ENCODE results near the gene WRAP53.

WRAP53 gene

GRCh38 chr17:7720125-7720524 lies 31.8 kb downstream of the WRAP53 start:
- DNase-seq (ENCODE audit: insufficient read length, low spot score) (no peak), FAIRE-seq (no peak)
- TF ChIP-seq POLR2A (IDR thresholded peaks at IDR 0.05; ENCODE audit: low read depth, low read length): no peak

- DNase-seq (ENCODE audit: insufficient read length, low spot score): no peak
- no peak for TF ChIP-seq POLR2A (IDR thresholded peaks at IDR 0.05; ENCODE audit: low read depth, low read length)
- no peak for FAIRE-seq
These were observed 33.3 kb downstream of the WRAP53 start for GRCh38 chr17:7721612-7722011.

- no peak for TF ChIP-seq POLR2A (IDR thresholded peaks at IDR 0.05; ENCODE audit: low read depth, low read length)
- no peak for DNase-seq (ENCODE audit: insufficient read length, low spot score)
- FAIRE-seq: no peak
These were observed 39.6 kb downstream of the WRAP53 start for GRCh38 chr17:7727886-7728285.

- DNase-seq (ENCODE audit: insufficient read length, low spot score) (no peak), FAIRE-seq (no peak)
- no peak for TF ChIP-seq POLR2A (IDR thresholded peaks at IDR 0.05; ENCODE audit: low read depth, low read length)
These were observed 41.5 kb downstream of the WRAP53 start for GRCh38 chr17:7729816-7730215.

DNA sequence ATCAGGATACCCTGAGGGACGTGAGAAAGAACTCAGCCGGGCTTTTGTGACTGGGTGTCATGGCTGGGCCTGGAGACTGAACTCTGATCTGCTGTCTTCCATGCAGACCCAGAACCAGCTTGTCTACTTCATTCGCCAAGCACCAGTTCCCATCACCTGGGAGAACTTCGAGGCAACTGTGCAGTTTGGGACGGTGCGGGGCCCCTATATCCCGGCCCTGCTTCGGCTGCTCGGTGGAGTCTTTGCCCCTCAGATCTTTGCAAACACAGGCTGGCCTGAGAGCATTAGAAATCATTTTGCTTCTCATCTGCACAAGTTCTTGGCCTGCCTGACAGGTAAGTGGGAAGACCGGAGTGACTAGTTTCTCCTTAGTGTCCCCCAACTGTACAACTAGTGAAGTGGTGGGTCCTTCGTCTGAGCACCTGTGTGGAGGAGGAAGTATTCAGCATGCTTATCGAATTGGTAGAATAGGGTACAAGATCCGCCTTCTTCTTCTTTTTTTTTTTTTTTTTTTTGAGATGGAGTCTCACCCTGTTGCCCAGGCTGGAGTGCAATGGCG lies 44.8 kb downstream of the WRAP53 start:
- FAIRE-seq: no peak

DNA sequence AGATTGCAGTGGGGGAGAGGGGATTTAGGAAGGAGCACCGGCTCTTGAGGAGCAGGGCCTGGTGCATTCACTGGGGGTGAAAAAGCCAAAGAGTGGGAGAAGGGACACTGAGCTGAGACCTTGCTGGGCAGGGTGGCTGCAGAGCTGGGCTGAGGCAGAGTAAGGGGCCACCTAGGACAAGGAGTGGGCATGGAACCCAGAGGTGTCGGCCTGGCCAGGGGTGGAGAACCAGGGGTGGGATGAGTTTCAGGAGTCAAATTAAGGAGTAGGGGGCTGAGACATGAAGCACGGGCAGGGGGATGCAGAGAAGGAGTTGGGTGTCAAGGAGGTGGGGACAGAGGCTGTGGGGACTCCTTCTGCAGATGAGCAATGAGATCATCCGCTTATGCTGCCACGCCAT lies 49.3 kb downstream of the WRAP53 start:
- TF ChIP-seq POLR2A (IDR thresholded peaks at IDR 0.05; ENCODE audit: low read depth, low read length): no peak
- FAIRE-seq: no peak

More for the DNA sequence above, 44.8 kb downstream of the WRAP53 start:
- TF ChIP-seq POLR2A (IDR thresholded peaks at IDR 0.05; ENCODE audit: low read depth, low read length): no peak
- no peak for DNase-seq (ENCODE audit: insufficient read length, low spot score)

GRCh38 chr17:7739746-7740145 lies 51.5 kb downstream of the WRAP53 start:
- DNase-seq (ENCODE audit: insufficient read length, low spot score): no peak
- TF ChIP-seq POLR2A (IDR thresholded peaks at IDR 0.05; ENCODE audit: low read depth, low read length): no peak
- FAIRE-seq: no peak

More for the DNA sequence above, 49.3 kb downstream of the WRAP53 start:
- DNase-seq (ENCODE audit: insufficient read length, low spot score): no peak

DNA sequence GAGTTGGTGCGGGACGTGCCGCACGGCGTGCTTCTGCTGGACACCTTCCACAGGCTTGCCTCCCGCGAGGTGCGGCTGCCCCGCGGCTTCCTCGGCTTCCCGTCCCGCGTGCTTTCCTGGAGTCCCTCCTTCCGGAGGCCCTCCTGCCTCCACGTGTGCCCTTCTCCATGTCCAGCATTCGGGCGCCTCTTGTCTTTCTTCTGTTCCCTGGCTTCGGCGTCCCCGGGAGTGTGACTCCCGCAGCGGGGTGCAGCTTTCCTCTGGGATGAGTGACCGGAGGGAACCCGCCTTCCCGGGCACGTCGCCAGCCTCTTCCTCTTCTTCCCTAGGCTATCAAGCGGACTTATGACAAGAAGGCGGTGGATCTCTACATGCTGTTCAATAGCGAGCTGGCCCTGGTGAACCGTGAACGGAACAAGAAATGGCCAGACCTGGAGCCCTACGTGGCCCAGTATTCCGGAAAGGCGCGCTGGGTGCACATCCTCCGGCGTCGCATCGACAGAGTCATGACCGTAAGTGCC lies 52.3 kb downstream of the WRAP53 start:
- TF ChIP-seq POLR2A (IDR thresholded peaks at IDR 0.05; ENCODE audit: low read depth, low read length): no peak
- FAIRE-seq (no peak), DNase-seq (ENCODE audit: insufficient read length, low spot score) (no peak)

DNA sequence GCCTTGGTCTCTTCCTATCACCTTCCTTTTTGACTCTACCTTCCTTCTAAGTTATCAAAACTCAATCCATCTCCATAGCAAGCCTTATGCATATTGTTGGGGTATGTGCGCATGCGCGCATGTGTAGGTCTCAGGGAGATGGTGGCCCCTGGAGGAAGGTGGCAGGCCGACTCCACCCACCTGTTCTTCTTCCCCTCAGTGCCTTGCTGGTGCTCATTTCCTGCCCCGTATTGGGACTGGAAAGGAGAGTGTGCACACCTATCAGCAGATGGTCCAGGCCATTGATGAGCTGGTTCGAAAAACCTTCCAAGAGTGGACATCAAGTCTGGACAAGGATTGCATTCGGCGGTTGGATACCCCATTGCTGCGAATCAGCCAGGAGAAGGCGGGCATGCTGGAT lies 54.5 kb downstream of the WRAP53 start:
- TF ChIP-seq POLR2A (IDR thresholded peaks at IDR 0.05; ENCODE audit: low read depth, low read length): no peak
- FAIRE-seq: no peak
- DNase-seq (ENCODE audit: insufficient read length, low spot score): no peak

GRCh38 chr17:7744416-7744815 lies 56.1 kb downstream of the WRAP53 start:
- no peak for TF ChIP-seq POLR2A (IDR thresholded peaks at IDR 0.05; ENCODE audit: low read depth, low read length)
- no peak for DNase-seq (ENCODE audit: insufficient read length, low spot score)
- no peak for FAIRE-seq

DNA sequence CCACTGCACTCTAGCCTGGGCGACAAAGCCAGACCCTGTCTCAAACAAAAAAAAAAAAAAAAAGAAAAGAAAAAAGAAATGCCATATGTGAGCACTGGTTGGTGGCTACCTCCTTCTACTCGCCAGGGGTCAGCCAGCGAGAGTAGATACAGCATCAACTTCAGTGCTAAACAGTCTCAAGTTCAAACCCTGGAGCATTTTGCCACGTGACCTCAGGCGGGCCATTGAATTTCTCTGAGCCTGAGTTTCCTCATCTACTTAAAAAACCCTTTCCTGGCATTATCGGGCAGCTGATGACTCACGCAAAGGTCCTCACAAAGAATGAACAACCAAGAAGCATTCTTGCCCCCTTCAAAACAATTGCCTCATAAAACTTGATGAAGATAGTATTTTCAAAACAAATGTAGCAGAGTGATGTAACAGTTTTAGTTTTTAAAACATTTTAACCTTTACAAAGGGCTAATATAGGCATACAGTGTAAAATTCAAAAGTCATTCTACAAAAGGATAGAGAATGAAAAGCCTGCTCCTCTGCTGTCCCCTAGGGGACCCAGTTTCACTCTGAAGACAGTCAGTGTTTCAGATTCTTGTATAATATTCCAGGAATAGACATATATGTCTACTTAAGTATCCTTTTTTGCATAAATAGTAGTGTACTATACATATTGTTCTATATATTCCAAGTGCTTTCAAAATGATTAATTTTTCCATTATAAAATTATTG lies 57.6 kb downstream of the WRAP53 start:
- TF ChIP-seq POLR2A (IDR thresholded peaks at IDR 0.05; ENCODE audit: low read depth, low read length): no peak
- DNase-seq (ENCODE audit: insufficient read length, low spot score) (peak; percentile 67), FAIRE-seq (peak; percentile 69)

GRCh38 chr17:7747635-7748071 lies 59.4 kb downstream of the WRAP53 start:
- DNase-seq (ENCODE audit: insufficient read length, low spot score): no peak
- no peak for FAIRE-seq
- TF ChIP-seq POLR2A (IDR thresholded peaks at IDR 0.05; ENCODE audit: low read depth, low read length): no peak

- DNase-seq (ENCODE audit: insufficient read length, low spot score): no peak
- FAIRE-seq: no peak
- TF ChIP-seq POLR2A (IDR thresholded peaks at IDR 0.05; ENCODE audit: low read depth, low read length): no peak
These were observed 59.9 kb downstream of the WRAP53 start for GRCh38 chr17:7748076-7748775.

GRCh38 chr17:7750321-7750821 lies 62.1 kb downstream of the WRAP53 start:
- DNase-seq (ENCODE audit: insufficient read length, low spot score) (peak; percentile 60), FAIRE-seq (peak; percentile 85)
- TF ChIP-seq POLR2A (IDR thresholded peaks at IDR 0.05; ENCODE audit: low read depth, low read length): no peak

Measured in H54 (cell line).